Renal cortical epithelial cell (primary cell): Measurements from ENCODE around the gene CGB1. TPM values are rescaled to one million over a fixed set of nuclear protein-coding genes. Genes with fewer than 3 reads are reported as not detected.
"Not testable (repeated sequence)": the region's sequence is repeated elsewhere in the genome, so short reads cannot be mapped to it uniquely, and the experiment has no call there.

ENCODE experiments used
- DNase-seq: peaks from one replicate; pipeline ENCODE4 v3.0.0-alpha.2; 2011; ENCODE audit warnings: low read depth
- total RNA-seq: library from RNA; depleted of rRNA; stranded (reverse); fragments of >200 nt; gene quantifications from 2 replicates; pipeline ENCODE4 v1.2.3, GENCODE V29; 2014

The CGB1 gene
- 1.4 TPM in 1 of 2 replicates, not detected in the other for total RNA-seq

GRCh38 chr19:49036815-49037214 lies at the start of gene CGB1:
Gene CGB1, minus strand, starts transcription at chr19:49036895. Its CDS starts 184 bp downstream, at chr19:49036711.
- DNase-seq, result not testable (repeated sequence)

GRCh38 chr19:49086296-49086695 lies 49.6 kb upstream of the CGB1 start:
- no peak for DNase-seq

- no peak for DNase-seq
Observed at GRCh38 chr19:49085868-49086232, 49.2 kb upstream of the CGB1 start.

GRCh38 chr19:49085020-49085867 lies 48.5 kb upstream of the CGB1 start, which contains the start of gene SNRNP70:
Gene SNRNP70, plus strand, starts transcription at chr19:49085451. Its CDS starts 964 bp downstream, at chr19:49086415.
- peak; percentile 94 for DNase-seq

- DNase-seq, result no peak
Observed at GRCh38 chr19:49084206-49085019, 47.7 kb upstream of the CGB1 start.

- DNase-seq, result no peak
Observed at GRCh38 chr19:49081273-49081672, 44.6 kb upstream of the CGB1 start.

GRCh38 chr19:49080392-49080791 lies 43.7 kb upstream of the CGB1 start:
- no peak for DNase-seq

- peak; percentile 67 for DNase-seq
Observed at GRCh38 chr19:49074869-49075268, 38.2 kb upstream of the CGB1 start.

- no peak for DNase-seq
Observed at GRCh38 chr19:49073514-49074378, 37.1 kb upstream of the CGB1 start.

GRCh38 chr19:49071860-49072547 lies 35.3 kb upstream of the CGB1 start:
- no peak for DNase-seq

GRCh38 chr19:49070416-49070815 lies 33.7 kb upstream of the CGB1 start:
- no peak for DNase-seq

GRCh38 chr19:49069026-49069425 lies 32.3 kb upstream of the CGB1 start:
- no peak for DNase-seq

GRCh38 chr19:49067554-49067953 lies 30.9 kb upstream of the CGB1 start:
- no peak for DNase-seq

GRCh38 chr19:49065905-49066512 lies 29.3 kb upstream of the CGB1 start:
- no peak for DNase-seq

GRCh38 chr19:49064768-49065611 lies 28.3 kb upstream of the CGB1 start, which contains the start of gene NTF4:
Gene NTF4, minus strand, starts transcription at chr19:49064818. Its CDS starts 2,821 bp downstream, at chr19:49061997.
- DNase-seq, result no peak

- no peak for DNase-seq
Observed at GRCh38 chr19:49064029-49064629, 27.4 kb upstream of the CGB1 start.

GRCh38 chr19:49061445-49061844 lies 24.8 kb upstream of the CGB1 start:
- no peak for DNase-seq

- no peak for DNase-seq
Observed at GRCh38 chr19:49061000-49061399, 24.3 kb upstream of the CGB1 start.

- no peak for DNase-seq
Observed at GRCh38 chr19:49059053-49059452, 22.4 kb upstream of the CGB1 start.
